ENCODE measurements around the gene MARCHF3.
"Not testable (repeated sequence)": the region's sequence is repeated elsewhere in the genome, so short reads cannot be mapped to it uniquely, and the experiment has no call there.

Gene MARCHF3

GRCh38 chr5:126911986-126912385 is 118.4 kb downstream of the MARCHF3 start:
- no peak for DNase-seq

- no peak for DNase-seq
These were observed 120.5 kb downstream of the MARCHF3 start for GRCh38 chr5:126909856-126910255.

DNA sequence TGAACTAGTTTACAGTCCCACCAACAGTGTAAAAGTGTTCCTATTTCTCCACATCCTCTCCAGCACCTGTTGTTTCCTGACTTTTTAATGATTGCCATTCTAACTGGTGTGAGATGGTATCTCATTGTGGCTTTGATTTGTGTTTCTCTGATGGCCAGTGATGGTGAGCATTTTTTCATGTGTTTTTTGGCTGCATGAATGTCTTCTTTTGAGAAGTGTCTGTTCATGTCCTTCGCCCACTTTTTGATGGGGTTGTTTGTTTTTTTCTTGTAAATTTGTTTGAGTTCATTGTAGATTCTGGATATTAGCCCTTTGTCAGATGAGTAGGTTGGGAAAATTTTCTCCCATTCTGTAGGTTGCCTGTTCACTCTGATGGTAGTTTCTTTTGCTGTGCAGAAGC is 126.0 kb downstream of the MARCHF3 start:
- DNase-seq, result not testable (repeated sequence)

- DNase-seq, result no peak
These were observed 129.6 kb downstream of the MARCHF3 start for GRCh38 chr5:126900796-126901195.

DNA sequence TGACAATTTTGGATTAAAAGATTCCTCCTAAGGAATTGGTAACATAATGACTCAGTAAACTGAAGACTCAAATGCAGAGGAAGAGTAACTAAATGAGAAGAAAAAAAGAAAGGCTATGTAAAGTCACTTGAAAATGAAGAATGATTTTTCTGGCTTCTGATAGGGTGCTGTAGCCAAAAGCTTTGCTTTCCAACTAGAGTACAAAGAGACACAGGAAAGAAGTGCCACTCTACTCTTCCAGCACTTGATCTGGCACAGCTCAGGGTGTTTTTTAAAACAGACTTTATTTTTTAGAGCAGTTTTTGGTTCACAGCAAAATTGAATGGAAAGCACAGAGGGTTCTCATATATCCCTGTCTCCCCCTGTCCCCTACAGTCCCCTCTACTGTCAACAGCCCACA is 130.9 kb downstream of the MARCHF3 start:
- DNase-seq, result no peak

- no peak for DNase-seq
These were observed 132.3 kb downstream of the MARCHF3 start for GRCh38 chr5:126897851-126898630.

GRCh38 chr5:126896170-126896702 is 134.1 kb downstream of the MARCHF3 start:
- no peak for DNase-seq

- not testable (repeated sequence) for DNase-seq
These were observed 134.6 kb downstream of the MARCHF3 start for GRCh38 chr5:126895712-126896111.

- DNase-seq, result not testable (repeated sequence)
These were observed 139.9 kb downstream of the MARCHF3 start for GRCh38 chr5:126890414-126890813.

DNA sequence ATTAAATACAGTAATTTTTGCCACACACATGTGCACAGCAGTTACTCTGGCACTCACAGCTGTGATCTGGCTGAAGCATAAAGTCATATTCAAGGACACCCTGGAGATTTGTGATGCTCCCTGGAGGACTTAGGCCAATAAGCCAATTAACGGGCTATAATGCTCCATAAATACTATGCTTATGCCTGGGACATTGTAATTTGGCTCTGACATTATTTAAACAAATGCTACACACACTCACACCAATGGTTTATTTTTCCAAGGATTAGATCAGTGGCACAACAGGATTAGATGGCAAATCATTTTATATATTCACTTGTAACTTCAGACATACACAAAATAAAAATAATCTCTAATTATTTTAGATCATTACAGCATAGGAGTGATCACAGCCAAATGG is 142.2 kb downstream of the MARCHF3 start:
- no peak for DNase-seq

- DNase-seq, result peak; percentile 92
These were observed 146.0 kb downstream of the MARCHF3 start for GRCh38 chr5:126884269-126884819.

GRCh38 chr5:126883564-126884245 is 146.7 kb downstream of the MARCHF3 start:
- DNase-seq, result no peak

- no peak for DNase-seq
These were observed 148.3 kb downstream of the MARCHF3 start for GRCh38 chr5:126881821-126882600.

DNA sequence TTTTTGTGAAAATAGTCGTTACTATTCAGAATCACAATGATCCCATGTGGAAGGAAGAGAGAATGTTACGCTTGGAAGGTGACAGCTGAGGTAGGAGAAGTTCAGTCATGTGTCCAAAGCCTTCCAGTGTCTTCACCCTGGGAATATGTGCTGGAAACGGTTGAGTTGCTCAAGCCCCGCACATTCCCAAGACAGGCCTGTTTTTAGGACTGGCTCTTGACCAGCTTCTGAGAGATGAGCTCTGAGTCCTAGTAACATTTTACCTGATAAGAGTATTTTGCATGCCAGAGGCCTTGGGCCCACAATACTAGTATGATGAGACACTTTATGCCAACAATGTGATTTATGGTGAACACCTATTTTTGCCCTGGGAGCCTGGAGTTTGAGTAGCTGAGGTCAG is 151.7 kb downstream of the MARCHF3 start:
- DNase-seq, result no peak

DNA sequence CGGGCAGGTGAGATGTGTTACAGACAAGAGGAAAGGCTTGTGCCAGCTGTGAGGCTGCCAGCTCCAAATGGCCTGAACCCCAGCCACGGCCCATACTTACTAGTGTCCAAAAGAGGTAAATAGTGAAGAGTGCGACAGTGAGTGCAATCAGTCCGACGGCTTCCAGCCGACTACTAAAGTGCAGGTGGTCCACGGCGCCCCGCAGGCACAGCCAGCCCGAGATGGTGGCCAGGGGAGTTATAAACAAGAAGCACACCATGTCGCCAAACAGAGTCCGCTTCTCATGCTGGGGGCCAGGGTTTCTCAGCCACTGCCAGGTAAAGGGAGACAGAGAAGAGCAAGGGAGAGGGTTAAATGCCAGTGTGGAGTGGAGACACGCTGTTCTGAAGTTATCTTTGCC is 152.3 kb downstream of the MARCHF3 start:
- DNase-seq, result no peak

DNA sequence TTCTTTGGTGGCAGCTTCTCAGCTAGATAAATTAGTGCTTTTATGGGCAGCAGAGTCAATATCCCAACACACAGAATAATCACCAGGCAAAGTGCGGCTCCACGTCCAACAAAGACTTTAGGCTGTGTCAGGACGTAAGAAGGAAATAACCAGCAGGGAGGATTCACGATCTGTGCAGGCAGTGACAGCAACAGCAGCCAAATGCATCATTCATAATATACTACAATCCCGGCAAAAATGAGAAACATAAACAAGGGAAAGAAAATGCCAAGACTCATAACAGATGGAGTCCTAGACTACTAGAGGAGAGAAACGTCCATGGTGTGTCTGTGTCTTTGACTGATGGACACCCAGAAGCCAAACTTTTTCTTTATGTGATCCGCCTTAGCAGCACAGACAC is 152.8 kb downstream of the MARCHF3 start:
- DNase-seq, result no peak

DNA sequence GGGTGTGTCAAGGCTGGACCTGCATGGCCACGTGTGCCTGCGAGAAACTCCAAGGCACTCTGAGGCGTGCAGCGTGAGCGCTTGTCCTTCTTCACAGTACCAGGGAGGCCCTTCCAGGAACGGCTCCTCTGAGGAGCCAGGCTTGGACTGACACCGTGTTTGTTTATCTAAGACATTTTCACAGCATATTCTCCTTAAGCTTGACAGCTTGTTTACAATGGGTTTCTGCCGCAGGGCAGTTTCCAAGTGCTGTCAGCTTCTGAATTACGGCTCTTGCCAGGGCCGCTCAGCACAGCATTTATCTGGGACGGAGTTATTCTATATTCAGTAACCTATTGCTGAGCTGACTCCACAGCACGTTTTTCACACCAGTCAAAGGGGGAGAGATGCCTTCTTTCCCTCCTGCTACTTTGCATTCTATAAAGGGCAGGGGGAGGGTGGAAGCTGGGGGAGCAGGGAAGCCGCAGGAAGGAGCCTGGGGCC is 155.0 kb downstream of the MARCHF3 start:
- no peak for DNase-seq

GRCh38 chr5:126872561-126873354 is 157.6 kb downstream of the MARCHF3 start:
- no peak for DNase-seq

GRCh38 chr5:126871441-126871840 is 158.9 kb downstream of the MARCHF3 start:
- DNase-seq, result no peak

- DNase-seq, result peak; percentile 53
These were observed 161.3 kb downstream of the MARCHF3 start for GRCh38 chr5:126869005-126869451.

GRCh38 chr5:126868338-126869004 is 161.9 kb downstream of the MARCHF3 start:
- no peak for DNase-seq

Data from fibroblast of upper back skin (primary cell).